ENCODE data around the gene CARHSP1.

CARHSP1 gene

DNA sequence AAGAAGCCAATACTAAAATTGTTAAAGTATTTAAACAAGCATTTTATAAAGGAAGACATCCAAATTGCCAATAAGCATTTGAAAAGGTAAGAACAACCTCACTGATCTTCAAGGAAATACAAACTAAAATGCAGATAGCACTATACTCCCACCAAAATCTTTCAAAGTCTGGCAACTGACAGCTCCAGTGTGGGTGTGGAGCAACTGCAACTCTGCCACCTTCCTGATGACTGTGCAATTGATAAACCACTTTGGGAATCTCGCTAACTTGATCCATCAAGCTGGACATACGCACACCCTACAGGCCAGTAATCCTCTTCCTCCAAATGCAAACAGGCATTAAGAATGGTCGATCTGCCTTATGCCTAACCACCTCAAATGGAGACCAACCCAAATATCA is 45.3 kb upstream of the CARHSP1 start:
- TF ChIP-seq, protein P1, sequence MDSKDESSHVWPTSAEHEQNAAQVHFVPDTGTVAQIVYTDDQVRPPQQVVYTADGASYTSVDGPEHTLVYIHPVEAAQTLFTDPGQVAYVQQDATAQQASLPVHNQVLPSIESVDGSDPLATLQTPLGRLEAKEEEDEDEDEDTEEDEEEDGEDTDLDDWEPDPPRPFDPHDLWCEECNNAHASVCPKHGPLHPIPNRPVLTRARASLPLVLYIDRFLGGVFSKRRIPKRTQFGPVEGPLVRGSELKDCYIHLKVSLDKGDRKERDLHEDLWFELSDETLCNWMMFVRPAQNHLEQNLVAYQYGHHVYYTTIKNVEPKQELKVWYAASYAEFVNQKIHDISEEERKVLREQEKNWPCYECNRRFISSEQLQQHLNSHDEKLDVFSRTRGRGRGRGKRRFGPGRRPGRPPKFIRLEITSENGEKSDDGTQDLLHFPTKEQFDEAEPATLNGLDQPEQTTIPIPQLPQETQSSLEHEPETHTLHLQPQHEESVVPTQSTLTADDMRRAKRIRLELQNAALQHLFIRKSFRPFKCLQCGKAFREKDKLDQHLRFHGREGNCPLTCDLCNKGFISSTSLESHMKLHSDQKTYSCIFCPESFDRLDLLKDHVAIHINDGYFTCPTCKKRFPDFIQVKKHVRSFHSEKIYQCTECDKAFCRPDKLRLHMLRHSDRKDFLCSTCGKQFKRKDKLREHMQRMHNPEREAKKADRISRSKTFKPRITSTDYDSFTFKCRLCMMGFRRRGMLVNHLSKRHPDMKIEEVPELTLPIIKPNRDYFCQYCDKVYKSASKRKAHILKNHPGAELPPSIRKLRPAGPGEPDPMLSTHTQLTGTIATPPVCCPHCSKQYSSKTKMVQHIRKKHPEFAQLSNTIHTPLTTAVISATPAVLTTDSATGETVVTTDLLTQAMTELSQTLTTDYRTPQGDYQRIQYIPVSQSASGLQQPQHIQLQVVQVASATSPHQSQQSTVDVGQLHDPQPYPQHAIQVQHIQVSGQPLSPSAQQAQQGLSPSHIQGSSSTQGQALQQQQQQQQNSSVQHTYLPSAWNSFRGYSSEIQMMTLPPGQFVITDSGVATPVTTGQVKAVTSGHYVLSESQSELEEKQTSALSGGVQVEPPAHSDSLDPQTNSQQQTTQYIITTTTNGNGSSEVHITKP (tag by site-specific recombination; IDR thresholded peaks at IDR 0.05) = no peak
- TF ChIP-seq YY1 (tag by site-specific recombination; IDR thresholded peaks at IDR 0.05) (no peak), ZNF350 (tag by site-specific recombination; IDR thresholded peaks at IDR 0.05) (no peak)
- peaks cover 38 to 94% of the 10 kb centered on the region in 2 experiments for H3K36me3 ChIP-seq (ENCODE audit: control insufficient read depth in 2 of 2, insufficient read depth in 1 of 2, low read length in 2 of 2)
- H3K9me3 ChIP-seq (ENCODE audit: control insufficient read depth, insufficient read depth, low read depth, low read length) = no peaks in the 10 kb centered on the region
- POLR2A ChIA-PET = no interaction called here
- H3K4me3 ChIP-seq (ENCODE audit: low read depth, low read length) = no peak overlapping the region
- CTCF ChIA-PET = interaction anchor here (0.5 to 1.4 kb wide), 2 partner anchors 8 to 49 kb away, joined by 4 to 5 read pairs; partner anchors contain the start of gene USP7
- H3K27ac ChIP-seq (ENCODE audit: extremely low read depth, low read depth, low read length) = no peak overlapping the region
- H3K4me1 ChIP-seq (ENCODE audit: control insufficient read depth, insufficient read depth, low read length) = no peaks in the 10 kb centered on the region

DNA sequence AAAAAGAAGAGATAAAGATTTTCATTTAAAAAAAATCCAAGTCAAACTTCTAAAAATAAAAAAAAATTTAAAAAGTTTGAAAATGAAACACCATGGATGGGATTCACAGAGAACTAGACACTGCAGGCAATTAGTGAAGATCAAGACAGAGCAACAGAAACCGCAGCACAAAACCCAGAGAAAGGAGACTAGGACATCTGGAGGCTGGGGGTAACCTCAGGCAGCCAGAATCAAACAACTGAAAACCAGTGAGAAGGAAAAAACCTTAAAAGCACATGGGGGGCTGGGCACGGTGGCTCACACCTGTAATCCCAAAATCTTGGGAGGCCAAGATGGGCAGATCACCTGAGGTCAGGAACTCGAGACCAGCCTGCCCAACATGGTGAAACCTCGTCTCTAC is 44.0 kb upstream of the CARHSP1 start:
- no peak overlapping the region for H3K4me3 ChIP-seq (ENCODE audit: low read depth, low read length)
- H3K4me1 ChIP-seq (ENCODE audit: control insufficient read depth, insufficient read depth, low read length) = no peaks in the 10 kb centered on the region
- POLR2A ChIA-PET = no interaction called here
- H3K27ac ChIP-seq (ENCODE audit: extremely low read depth, low read depth, low read length) = no peak overlapping the region
- H3K9me3 ChIP-seq (ENCODE audit: control insufficient read depth, insufficient read depth, low read depth, low read length) = no peaks in the 10 kb centered on the region
- peaks cover 36 to 94% of the 10 kb centered on the region in 2 experiments for H3K36me3 ChIP-seq (ENCODE audit: control insufficient read depth in 2 of 2, insufficient read depth in 1 of 2, low read length in 2 of 2)
- TF ChIP-seq ZNF560 (tag by site-specific recombination; IDR thresholded peaks at IDR 0.05; ENCODE audit: borderline replicate concordance) (no peak), ZNF521 (tag by site-specific recombination; IDR thresholded peaks at IDR 0.05) (no peak), ZNF324 (tag by site-specific recombination; IDR thresholded peaks at IDR 0.05) (no peak), ZNF677 (tag by site-specific recombination; IDR thresholded peaks at IDR 0.05) (no peak), ZNF707 (tag by site-specific recombination; IDR thresholded peaks at IDR 0.05) (no peak), SALL2 (tag by site-specific recombination; IDR thresholded peaks at IDR 0.05; ENCODE audit: borderline replicate concordance) (no peak), PRDM1 (tag by site-specific recombination; IDR thresholded peaks at IDR 0.05) (no peak), HOXC10 (CRISPR knock-in tag; IDR thresholded peaks at IDR 0.05) (no peak)
- TF ChIP-seq, protein P2, sequence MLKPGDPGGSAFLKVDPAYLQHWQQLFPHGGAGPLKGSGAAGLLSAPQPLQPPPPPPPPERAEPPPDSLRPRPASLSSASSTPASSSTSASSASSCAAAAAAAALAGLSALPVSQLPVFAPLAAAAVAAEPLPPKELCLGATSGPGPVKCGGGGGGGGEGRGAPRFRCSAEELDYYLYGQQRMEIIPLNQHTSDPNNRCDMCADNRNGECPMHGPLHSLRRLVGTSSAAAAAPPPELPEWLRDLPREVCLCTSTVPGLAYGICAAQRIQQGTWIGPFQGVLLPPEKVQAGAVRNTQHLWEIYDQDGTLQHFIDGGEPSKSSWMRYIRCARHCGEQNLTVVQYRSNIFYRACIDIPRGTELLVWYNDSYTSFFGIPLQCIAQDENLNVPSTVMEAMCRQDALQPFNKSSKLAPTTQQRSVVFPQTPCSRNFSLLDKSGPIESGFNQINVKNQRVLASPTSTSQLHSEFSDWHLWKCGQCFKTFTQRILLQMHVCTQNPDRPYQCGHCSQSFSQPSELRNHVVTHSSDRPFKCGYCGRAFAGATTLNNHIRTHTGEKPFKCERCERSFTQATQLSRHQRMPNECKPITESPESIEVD (tag by site-specific recombination; IDR thresholded peaks at IDR 0.05) = no peak
- TF ChIP-seq, protein P3, sequence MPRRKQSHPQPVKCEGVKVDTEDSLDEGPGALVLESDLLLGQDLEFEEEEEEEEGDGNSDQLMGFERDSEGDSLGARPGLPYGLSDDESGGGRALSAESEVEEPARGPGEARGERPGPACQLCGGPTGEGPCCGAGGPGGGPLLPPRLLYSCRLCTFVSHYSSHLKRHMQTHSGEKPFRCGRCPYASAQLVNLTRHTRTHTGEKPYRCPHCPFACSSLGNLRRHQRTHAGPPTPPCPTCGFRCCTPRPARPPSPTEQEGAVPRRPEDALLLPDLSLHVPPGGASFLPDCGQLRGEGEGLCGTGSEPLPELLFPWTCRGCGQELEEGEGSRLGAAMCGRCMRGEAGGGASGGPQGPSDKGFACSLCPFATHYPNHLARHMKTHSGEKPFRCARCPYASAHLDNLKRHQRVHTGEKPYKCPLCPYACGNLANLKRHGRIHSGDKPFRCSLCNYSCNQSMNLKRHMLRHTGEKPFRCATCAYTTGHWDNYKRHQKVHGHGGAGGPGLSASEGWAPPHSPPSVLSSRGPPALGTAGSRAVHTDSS (tag by site-specific recombination; IDR thresholded peaks at IDR 0.05) = no peak
- CTCF ChIA-PET = interaction anchor here (0.9 kb wide), 1 partner anchor 96 kb away, joined by 4 read pairs; no protein-coding TSS in a partner anchor

DNA sequence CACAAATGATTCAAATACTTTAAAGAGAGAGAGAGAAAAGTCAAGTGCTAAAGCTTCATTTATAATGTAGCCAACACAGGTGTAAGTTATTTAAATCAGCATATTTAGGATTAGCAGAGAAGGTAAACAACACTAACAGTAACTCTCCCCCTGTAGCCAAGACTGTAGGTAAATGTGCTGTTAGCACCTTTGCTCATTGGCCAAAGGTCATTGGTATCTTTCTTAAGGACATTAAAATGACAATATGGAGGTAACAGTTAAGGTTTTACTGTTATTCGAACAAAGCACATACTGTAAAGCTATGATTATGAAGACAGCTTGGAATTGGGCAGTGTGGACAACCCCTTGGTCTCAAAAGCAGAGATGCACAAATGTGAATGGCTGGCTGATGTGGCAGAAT is 42.0 kb upstream of the CARHSP1 start:
- Histone ChIP-seq H3K36me3 (ENCODE audit: control insufficient read depth in 2 of 2, insufficient read depth in 1 of 2, low read length in 2 of 2) (peaks cover 36 to 94% of the 10 kb centered on the region in 2 experiments), H3K9me3 (ENCODE audit: control insufficient read depth, insufficient read depth, low read depth, low read length) (no peaks in the 10 kb centered on the region), H3K27ac (ENCODE audit: extremely low read depth, low read depth, low read length) (no peak overlapping the region), H3K4me1 (ENCODE audit: control insufficient read depth, insufficient read depth, low read length) (no peaks in the 10 kb centered on the region), H3K4me3 (ENCODE audit: low read depth, low read length) (no peak overlapping the region)
- CTCF ChIA-PET = interaction anchor here (0.6 to 2.0 kb wide), 7 partner anchors 10 to 230 kb away, joined by 3 to 8 read pairs (median 4); partner anchors contain the start of gene LITAFD
- POLR2A ChIA-PET = no interaction called here
- TF ChIP-seq ZNF621 (tag by site-specific recombination; IDR thresholded peaks at IDR 0.05) (no peak), ZNF10 (tag by site-specific recombination; IDR thresholded peaks at IDR 0.05) (no peak), ZNF510 (tag by site-specific recombination; IDR thresholded peaks at IDR 0.05; ENCODE audit: insufficient replicate concordance) (no peak), ZNF174 (tag by site-specific recombination; IDR thresholded peaks at IDR 0.05) (no peak), ZNF677 (tag by site-specific recombination; IDR thresholded peaks at IDR 0.05) (no peak), ZNF548 (tag by site-specific recombination; IDR thresholded peaks at IDR 0.05) (no peak), ZNF664 (tag by site-specific recombination; IDR thresholded peaks at IDR 0.05) (no peak), ZNF660 (tag by site-specific recombination; IDR thresholded peaks at IDR 0.05) (no peak), ZBTB48 (tag by site-specific recombination; IDR thresholded peaks at IDR 0.05) (no peak), ZNF394 (tag by site-specific recombination; IDR thresholded peaks at IDR 0.05; ENCODE audit: borderline replicate concordance) (no peak), HOXA7 (CRISPR knock-in tag; IDR thresholded peaks at IDR 0.05; ENCODE audit: borderline replicate concordance) (no peak), GLI4 (tag by site-specific recombination; IDR thresholded peaks at IDR 0.05) (no peak)
- TF ChIP-seq, protein P4, sequence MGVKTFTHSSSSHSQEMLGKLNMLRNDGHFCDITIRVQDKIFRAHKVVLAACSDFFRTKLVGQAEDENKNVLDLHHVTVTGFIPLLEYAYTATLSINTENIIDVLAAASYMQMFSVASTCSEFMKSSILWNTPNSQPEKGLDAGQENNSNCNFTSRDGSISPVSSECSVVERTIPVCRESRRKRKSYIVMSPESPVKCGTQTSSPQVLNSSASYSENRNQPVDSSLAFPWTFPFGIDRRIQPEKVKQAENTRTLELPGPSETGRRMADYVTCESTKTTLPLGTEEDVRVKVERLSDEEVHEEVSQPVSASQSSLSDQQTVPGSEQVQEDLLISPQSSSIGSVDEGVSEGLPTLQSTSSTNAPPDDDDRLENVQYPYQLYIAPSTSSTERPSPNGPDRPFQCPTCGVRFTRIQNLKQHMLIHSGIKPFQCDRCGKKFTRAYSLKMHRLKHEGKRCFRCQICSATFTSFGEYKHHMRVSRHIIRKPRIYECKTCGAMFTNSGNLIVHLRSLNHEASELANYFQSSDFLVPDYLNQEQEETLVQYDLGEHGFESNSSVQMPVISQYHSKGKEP (tag by site-specific recombination; IDR thresholded peaks at IDR 0.05) = no peak
